SKM-1 treated with dmso at 0.1 percent for 144 hours (cell line): ENCODE data around the gene CZIB.
A peak's percentile ranks its signal among the peaks of the same experiment; 100 is the strongest.
"Not testable (repeated sequence)": the region's sequence is repeated elsewhere in the genome, so short reads cannot be mapped to it uniquely, and the experiment has no call there.

Experiments used
- DNase-seq: peaks from one replicate; lab custom pipeline; 2025; ENCODE audit not compliant: unreplicated experiment; lab: John Stamatoyannopoulos, UW

CZIB gene

GRCh38 chr1:53238197-53239155 lies 18.0 kb upstream of the CZIB start, which contains the start of gene MAGOH:
Gene MAGOH, minus strand, starts transcription at chr1:53238518. Its CDS starts 70 bp downstream, at chr1:53238448.
- DNase-seq = peak; percentile 96

DNA sequence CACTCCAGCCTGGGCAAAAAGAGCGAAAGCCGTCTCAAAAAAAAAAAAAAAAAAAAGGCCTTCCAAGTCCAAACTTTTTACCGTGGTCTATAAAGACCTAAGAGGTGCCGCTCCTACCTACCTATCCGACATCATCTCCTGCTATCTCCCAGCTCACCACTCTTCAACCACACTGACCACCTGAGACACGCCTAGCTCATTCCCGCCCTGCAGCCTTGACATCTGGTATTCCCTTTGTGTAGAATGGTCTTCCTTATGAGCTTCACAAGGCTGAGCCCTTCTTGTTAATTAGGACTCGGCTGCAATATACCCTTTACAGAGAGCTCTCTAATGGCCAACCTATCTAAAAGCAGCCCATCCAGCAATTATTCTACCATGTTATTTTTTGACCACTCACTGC lies 17.2 kb upstream of the CZIB start:
- no peak for DNase-seq

- no peak for DNase-seq
Measured at GRCh38 chr1:53220962-53221286, 490 bp upstream of the CZIB start.

DNA sequence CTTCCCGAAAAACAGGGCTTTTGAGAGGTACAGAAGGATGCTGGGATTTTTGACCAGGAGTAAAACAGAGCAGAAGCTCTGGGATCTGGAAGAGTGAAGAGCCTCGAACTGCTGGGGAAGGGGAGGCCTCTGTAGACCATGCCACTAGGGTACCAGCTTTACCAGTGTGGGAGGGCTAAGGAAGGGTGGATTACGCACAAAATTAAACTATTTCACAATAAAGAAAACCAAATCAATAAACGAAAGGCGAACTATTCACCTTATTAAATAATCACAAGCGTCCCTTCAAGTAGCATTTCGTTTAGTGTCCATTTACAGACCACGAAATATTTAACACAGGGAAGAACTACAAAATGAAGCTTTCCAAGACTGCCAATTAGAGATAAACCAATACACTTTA lies 723 bp downstream of the CZIB start:
- DNase-seq = no peak

- DNase-seq = no peak
Measured at GRCh38 chr1:53218201-53218600, 2.2 kb downstream of the CZIB start.

DNA sequence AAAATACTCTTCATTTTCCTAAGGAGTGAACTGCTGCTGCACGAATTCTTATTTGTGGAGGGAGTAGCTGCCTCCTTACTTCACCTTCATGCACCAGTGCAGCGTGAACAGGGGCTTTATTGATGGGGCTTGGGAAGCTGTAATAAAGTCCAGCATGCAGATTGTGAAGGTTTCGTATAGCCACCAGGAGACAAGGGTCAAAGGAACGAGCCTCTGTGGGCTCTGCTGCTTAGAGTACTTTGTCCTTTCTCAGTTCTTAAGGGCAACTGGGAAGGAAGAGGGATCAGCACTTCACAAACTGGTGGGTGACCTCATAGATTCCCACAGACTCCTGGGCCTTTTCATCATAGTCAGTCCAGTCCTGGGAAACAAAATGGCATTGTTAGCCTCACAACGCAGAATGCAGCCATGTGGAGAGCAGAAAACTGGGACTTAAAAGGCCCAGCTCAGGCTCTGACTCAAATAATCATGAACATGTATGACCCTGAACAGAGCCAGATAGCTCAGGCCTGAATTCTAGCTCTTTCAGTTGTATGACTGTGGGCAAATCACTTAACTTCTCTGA lies 6.0 kb downstream of the CZIB start:
- no peak for DNase-seq

GRCh38 chr1:53210954-53211353 lies 9.5 kb downstream of the CZIB start:
- DNase-seq = no peak

DNA sequence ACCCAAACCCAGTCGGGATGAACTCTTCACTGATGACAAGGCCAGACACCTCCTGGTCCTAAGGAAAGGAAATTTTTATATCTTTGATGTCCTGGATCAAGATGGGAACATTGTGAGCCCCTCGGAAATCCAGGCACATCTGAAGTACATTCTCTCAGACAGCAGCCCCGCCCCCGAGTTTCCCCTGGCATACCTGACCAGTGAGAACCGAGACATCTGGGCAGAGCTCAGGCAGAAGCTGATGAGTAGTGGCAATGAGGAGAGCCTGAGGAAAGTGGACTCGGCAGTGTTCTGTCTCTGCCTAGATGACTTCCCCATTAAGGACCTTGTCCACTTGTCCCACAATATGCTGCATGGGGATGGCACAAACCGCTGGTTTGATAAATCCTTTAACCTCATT lies 10.1 kb downstream of the CZIB start:
- DNase-seq = no peak

DNA sequence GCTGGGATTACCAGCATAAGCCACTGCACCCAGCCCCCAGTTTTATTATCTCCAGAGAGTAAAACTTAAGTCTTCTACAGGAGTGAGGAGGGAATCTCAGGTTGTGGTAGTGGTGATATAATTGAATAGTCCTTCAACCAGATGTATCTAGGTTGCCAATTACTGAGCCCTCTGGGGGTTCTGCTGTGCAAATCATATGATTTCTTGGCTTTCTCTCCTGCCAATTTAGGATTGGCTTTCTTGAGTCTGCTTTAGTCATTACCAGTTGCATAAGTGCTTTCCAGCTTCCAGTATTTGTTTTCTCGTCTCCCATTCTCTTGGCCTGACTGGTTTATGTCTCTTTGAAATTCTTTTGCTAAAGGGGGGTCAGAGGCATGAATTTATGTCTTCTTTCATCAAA lies 12.7 kb downstream of the CZIB start:
- no peak for DNase-seq

GRCh38 chr1:53206735-53207379 lies 13.6 kb downstream of the CZIB start:
- DNase-seq = no peak

DNA sequence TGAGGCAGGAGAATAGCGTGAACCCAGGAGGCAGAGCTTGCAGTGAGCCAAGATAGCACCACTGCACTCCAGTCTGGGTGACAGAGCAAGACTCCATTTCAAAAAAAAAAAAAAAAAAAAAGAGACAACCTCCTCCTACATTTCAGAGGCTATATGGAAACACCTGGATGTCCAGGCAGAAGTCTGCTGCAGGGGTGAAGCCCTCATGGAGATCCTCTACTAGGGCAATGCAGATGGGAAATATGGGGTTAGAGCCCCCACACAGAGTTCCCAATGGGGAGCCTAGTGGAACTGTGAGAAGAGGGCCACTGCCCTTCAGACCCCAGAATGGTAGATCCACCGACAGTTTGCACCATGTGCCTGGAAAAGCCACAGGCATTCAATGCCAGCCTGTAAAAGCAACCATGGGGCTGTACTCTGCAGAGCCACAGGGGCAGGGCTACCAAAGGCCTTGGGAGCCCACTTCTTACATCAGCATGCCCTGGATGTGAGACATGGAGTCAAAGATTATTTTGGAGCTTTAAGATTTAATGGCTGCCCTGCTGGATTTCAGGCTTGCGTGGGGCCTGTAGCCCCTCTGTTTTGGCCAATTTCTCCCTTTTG lies 14.2 kb downstream of the CZIB start:
- not testable (repeated sequence) for DNase-seq

DNA sequence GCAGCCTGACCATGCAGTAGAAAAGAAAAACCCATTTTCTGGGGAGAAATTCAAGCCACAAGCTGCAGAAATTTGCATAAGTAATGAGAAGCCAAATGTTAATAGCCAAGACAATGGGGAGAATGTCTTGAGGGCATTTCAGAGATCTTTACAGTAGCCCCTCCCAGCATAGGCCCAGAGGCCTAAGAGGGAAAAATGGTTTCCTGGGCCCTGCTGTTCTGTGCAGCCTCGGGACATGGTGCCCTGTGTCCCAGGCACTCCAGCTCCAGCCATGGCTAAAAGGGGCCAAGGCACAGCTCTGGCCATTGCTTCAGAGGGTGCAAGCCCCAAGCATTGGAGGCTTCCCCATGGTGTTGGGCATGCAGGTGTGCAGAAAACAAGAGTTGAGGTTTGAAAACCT lies 14.9 kb downstream of the CZIB start:
- DNase-seq = not testable (repeated sequence)

GRCh38 chr1:53203466-53203865 lies 17.0 kb downstream of the CZIB start:
- no peak for DNase-seq

DNA sequence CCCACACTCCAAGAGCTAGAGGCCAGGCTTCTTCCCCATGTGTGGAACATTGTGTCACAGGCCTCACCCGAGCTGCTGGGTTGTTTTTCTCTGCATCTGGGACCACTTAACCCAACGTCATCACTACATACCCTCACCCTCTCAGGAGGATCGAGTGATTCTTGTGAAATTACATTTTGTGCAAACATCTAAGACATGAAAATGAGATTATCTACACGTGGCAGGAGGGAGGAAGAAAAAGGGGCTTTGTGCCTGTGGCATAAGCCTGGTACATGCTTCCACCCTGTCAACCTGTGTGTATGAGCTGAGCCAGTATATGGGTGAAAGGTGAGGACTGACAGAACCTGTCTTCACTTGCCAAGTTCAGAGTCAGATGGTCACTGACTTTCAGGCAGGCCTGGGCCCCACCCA lies 22.2 kb downstream of the CZIB start:
- no peak for DNase-seq

GRCh38 chr1:53197291-53198200 lies 22.9 kb downstream of the CZIB start:
- peak; percentile 23 for DNase-seq

DNA sequence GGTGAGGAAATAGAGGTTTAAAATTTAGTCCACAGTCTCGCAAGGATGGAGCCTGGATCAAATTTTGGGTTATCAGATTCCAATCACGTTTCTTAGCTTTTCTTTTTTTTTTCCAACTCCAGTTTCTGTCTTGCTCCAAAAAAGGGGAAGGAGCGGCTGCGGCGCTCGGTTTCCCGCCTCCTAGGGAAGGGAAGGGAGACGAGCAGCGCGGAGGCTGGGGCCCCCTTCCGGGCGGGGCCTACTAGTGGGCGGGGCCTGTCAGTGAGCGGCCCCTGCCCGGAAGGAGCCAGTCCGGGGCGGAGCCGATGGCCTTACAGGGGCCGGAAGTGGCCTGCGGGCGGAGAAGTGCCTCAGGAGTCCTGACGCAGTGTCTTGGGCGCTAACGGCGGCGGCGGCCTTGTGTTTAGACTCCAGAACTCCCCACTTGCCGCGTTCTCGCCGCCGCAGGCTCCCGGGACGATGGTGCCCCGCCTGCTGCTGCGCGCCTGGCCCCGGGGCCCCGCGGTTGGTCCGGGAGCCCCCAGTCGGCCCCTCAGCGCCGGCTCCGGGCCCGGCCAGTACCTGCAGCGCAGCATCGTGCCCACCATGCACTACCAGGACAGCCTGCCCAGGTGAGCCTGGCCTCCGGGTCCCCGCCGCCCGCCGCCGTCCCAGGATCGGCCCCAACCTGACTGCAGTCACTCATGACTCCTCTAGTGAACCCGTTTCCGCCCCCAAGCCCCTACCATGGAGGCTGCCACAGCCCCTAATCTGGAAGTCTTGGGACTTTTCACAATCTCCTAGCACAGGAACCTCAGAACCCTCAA lies 23.7 kb downstream of the CZIB start, which contains the start of gene CPT2:
Gene CPT2 (plus strand): TSS at position 340 of the 806 bp plus-strand sequence. CDS start 120 bp downstream, at position 460.
- peak; percentile 95 for DNase-seq

DNA sequence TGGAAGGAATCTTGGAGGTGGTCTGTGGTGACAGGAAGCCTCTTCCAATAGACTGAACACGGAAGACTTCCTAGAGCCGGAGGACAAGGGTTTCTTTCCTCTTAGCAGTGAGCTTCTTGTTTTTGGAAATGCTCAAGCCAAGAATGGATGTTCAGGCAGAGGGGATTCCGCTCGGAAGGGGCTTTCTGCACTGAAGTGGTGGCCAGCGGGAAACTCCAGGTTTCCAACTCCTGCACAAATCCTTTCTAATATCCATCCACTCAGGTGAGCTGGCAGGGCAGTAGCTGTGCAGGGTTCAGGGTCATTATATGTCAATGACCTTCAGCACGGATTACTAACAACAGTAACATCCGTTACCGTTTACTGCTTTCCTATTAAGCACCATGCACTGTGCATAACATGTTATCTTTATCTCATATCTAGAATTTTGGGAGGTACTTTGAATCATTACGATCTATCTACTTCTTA lies 24.4 kb downstream of the CZIB start:
- no peak for DNase-seq

DNA sequence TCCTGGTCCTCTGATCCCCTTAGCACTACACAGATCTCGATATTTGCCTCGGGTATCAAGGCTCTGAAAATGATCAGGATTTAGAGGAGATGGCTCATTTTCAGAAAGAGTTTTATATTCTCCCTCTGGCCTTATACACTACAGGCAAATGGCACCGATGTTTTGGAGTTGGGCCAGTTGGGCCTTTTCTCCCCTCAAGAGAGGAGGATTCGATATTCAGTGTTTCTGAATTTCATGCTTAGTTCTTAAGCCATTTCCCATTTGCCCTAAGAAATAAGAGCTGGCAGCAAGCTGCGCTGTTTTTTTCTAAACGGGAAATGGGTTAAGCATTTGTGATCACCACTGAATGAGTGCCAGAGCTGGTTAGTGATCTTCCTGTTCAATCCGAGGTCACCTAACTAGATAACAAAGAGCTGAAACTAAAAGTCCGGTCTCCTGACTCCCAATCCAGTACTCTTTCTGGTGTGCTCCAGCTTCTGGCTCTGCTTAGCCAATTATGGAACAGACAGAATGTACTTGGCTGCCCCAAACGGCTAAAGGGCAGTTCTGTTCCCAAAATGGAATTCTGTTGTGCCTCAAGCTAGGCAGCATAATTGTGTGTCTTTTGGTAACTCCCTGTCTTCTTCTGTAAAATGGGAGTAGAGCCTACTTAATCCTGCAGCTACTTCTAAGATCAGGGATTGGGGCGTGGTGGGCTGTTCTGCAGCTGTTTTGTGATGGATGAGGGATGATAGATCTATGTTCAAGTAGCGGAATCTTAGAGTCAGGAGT lies 25.0 kb downstream of the CZIB start:
- no peak for DNase-seq

DNA sequence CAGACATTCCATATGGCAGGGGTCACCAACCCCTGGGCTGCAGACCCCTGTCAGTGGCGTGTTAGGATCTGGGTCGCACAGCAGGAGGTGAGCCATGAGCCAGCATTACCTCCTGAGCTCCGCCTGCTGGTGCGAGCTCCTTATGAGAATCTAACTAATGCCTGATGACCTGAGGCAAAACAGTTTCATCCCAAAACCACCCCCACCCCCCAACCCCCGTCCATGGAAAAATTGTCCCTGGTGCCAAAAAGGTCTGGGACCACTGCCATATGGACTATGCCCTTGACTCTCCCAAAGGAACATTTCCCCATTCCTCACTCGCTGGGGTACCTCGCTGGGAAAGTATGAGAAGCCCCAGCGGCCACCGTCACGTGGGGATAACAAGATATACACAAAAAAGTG lies 30.2 kb downstream of the CZIB start:
- DNase-seq = no peak
